ENCODE results near the gene EYA2.

Gene EYA2

GRCh38 chr20:47093320-47093966, 198.8 kb downstream of the EYA2 start:
- in situ Hi-C loops (cut with HindIII; ENCODE audit: low sequenced_read_pairs): no loop called here
- TF ChIP-seq CTCF (IDR thresholded peaks at IDR 0.05; ENCODE audit: low read depth, low read length): no peak
- no peak for DNase-seq (ENCODE audit: low read depth, low spot score)
- H3K4me3 ChIP-seq (ENCODE audit: low read depth, low read length): no peak overlapping the region

- no peak for DNase-seq (ENCODE audit: low read depth, low spot score)
- in situ Hi-C loops (cut with HindIII; ENCODE audit: low sequenced_read_pairs): no loop called here
- H3K4me3 ChIP-seq (ENCODE audit: low read depth, low read length): no peak overlapping the region
- TF ChIP-seq CTCF (IDR thresholded peaks at IDR 0.05; ENCODE audit: low read depth, low read length): no peak
Observed at GRCh38 chr20:47095690-47096089, 201.0 kb downstream of the EYA2 start.

- in situ Hi-C loops (cut with HindIII; ENCODE audit: low sequenced_read_pairs): no loop called here
- TF ChIP-seq CTCF (IDR thresholded peaks at IDR 0.05; ENCODE audit: low read depth, low read length): no peak
- no peak overlapping the region for H3K4me3 ChIP-seq (ENCODE audit: low read depth, low read length)
- no peak for DNase-seq (ENCODE audit: low read depth, low spot score)
Observed at GRCh38 chr20:47097691-47098622, 203.3 kb downstream of the EYA2 start.

GRCh38 chr20:47099093-47099492, 204.4 kb downstream of the EYA2 start:
- no peak overlapping the region for H3K4me3 ChIP-seq (ENCODE audit: low read depth, low read length)
- DNase-seq (ENCODE audit: low read depth, low spot score): no peak
- no peak for TF ChIP-seq CTCF (IDR thresholded peaks at IDR 0.05; ENCODE audit: low read depth, low read length)
- in situ Hi-C loops (cut with HindIII; ENCODE audit: low sequenced_read_pairs): no loop called here

- DNase-seq (ENCODE audit: low read depth, low spot score): no peak
- no peak for TF ChIP-seq CTCF (IDR thresholded peaks at IDR 0.05; ENCODE audit: low read depth, low read length)
- H3K4me3 ChIP-seq (ENCODE audit: low read depth, low read length): no peak overlapping the region
- in situ Hi-C loops (cut with HindIII; ENCODE audit: low sequenced_read_pairs): no loop called here
Observed at GRCh38 chr20:47099825-47100441, 205.3 kb downstream of the EYA2 start.

GRCh38 chr20:47102629-47103028, 208.0 kb downstream of the EYA2 start:
- no peak for TF ChIP-seq CTCF (IDR thresholded peaks at IDR 0.05; ENCODE audit: low read depth, low read length)
- no peak for DNase-seq (ENCODE audit: low read depth, low spot score)
- in situ Hi-C loops (cut with HindIII; ENCODE audit: low sequenced_read_pairs): no loop called here
- H3K4me3 ChIP-seq (ENCODE audit: low read depth, low read length): no peak overlapping the region
